Measurements from ENCODE around the gene FIP1L1. TPM values are rescaled to one million over a fixed set of nuclear protein-coding genes. Genes with fewer than 3 reads are reported as not detected.

FIP1L1 gene
- total RNA-seq, 5 donors from 2014 or later (not counting 1 experiment from before 2014, with no cell fraction given): 63.6 to 72.3 (median 69.7) TPM

- H3K27me3 ChIP-seq (replicated peaks in 1 of 2; ENCODE audit: control insufficient read depth in 2 of 2, extremely low read depth in 1 of 2, insufficient read depth in 2 of 2, low read length in 1 of 2): no peaks in the 10 kb centered on the region
- peaks cover 0 to 56% of the 10 kb centered on the region in 2 donors for H3K36me3 ChIP-seq (ENCODE audit: control insufficient read depth in 2 of 2, extremely low read depth in 1 of 2, insufficient read depth in 1 of 2, low read length in 1 of 2)
- no peaks in the 10 kb centered on the region for H3K27me3 Mint-ChIP-seq
- H3K27ac Mint-ChIP-seq: no peak overlapping the region
- H3K9me3 ChIP-seq: no peaks in the 10 kb centered on the region
- POLR2A ChIA-PET: no interaction called here
- no peaks in the 10 kb centered on the region for H3K9me3 Mint-ChIP-seq
- no peak overlapping the region for H3K27ac ChIP-seq (ENCODE audit: low read length)
- no peak overlapping the region for H3K4me3 ChIP-seq (ENCODE audit: control insufficient read depth in 1 of 2, extremely low read depth in 1 of 2, low read length in 1 of 2)
- H3K4me1 Mint-ChIP-seq: no peaks in the 10 kb centered on the region
- CTCF ChIA-PET: no interaction called here
- no peak overlapping the region for H3K4me3 Mint-ChIP-seq
- DNase-seq: no peak
- no peak for ATAC-seq (replicated peaks in 1 of 4)
- peaks cover 61% of the 10 kb centered on the region for H3K36me3 Mint-ChIP-seq
- no peaks in the 10 kb centered on the region for H3K4me1 ChIP-seq (ENCODE audit: control insufficient read depth in 1 of 2, extremely low read depth in 1 of 2, insufficient read depth in 2 of 2, low read length in 2 of 2)
- WGBS (ENCODE audit: insufficient coverage): 100% methylated on average over 1 of the region's 3 CpGs
Measured at GRCh38 chr4:53455766-53456165, 78.3 kb downstream of the FIP1L1 start.

- no peaks in the 10 kb centered on the region for H3K9me3 ChIP-seq
- no peaks in the 10 kb centered on the region for H3K4me1 ChIP-seq (ENCODE audit: control insufficient read depth in 1 of 2, extremely low read depth in 1 of 2, insufficient read depth in 2 of 2, low read length in 2 of 2)
- Mint-ChIP-seq H3K4me3 (no peak overlapping the region), H3K9me3 (no peaks in the 10 kb centered on the region), H3K4me1 (no peaks in the 10 kb centered on the region), H3K27ac (no peak overlapping the region), H3K36me3 (peaks cover 61% of the 10 kb centered on the region), H3K27me3 (no peaks in the 10 kb centered on the region)
- CTCF ChIA-PET: no interaction called here
- H3K27me3 ChIP-seq (replicated peaks in 1 of 2; ENCODE audit: control insufficient read depth in 2 of 2, extremely low read depth in 1 of 2, insufficient read depth in 2 of 2, low read length in 1 of 2): no peaks in the 10 kb centered on the region
- POLR2A ChIA-PET: no interaction called here
- H3K36me3 ChIP-seq (ENCODE audit: control insufficient read depth in 2 of 2, extremely low read depth in 1 of 2, insufficient read depth in 1 of 2, low read length in 1 of 2): peaks cover 0 to 60% of the 10 kb centered on the region in 2 donors
- no peak for DNase-seq
- no peak overlapping the region for H3K4me3 ChIP-seq (ENCODE audit: control insufficient read depth in 1 of 2, extremely low read depth in 1 of 2, low read length in 1 of 2)
- ATAC-seq (replicated peaks in 1 of 4): no peak
- no peak overlapping the region for H3K27ac ChIP-seq (ENCODE audit: low read length)
Measured at GRCh38 chr4:53456178-53456577, 78.7 kb downstream of the FIP1L1 start.

GRCh38 chr4:53459548-53459947 lies 82.1 kb downstream of the FIP1L1 start:
- CTCF ChIA-PET: no interaction called here

GRCh38 chr4:53461244-53461643 lies 83.8 kb downstream of the FIP1L1 start:
- Histone ChIP-seq H3K9me3 (no peaks in the 10 kb centered on the region), H3K27ac (ENCODE audit: low read length) (no peak overlapping the region), H3K4me1 (ENCODE audit: control insufficient read depth in 1 of 2, extremely low read depth in 1 of 2, insufficient read depth in 2 of 2, low read length in 2 of 2) (no peaks in the 10 kb centered on the region), H3K36me3 (ENCODE audit: control insufficient read depth in 2 of 2, extremely low read depth in 1 of 2, insufficient read depth in 1 of 2, low read length in 1 of 2) (peaks cover 0 to 30% of the 10 kb centered on the region in 2 donors), H3K27me3 (replicated peaks in 1 of 2; ENCODE audit: control insufficient read depth in 2 of 2, extremely low read depth in 1 of 2, insufficient read depth in 2 of 2, low read length in 1 of 2) (no peaks in the 10 kb centered on the region), H3K4me3 (ENCODE audit: control insufficient read depth in 1 of 2, extremely low read depth in 1 of 2, low read length in 1 of 2) (no peak overlapping the region)
- Mint-ChIP-seq H3K9me3 (no peaks in the 10 kb centered on the region), H3K27ac (no peak overlapping the region), H3K4me1 (no peaks in the 10 kb centered on the region), H3K27me3 (no peaks in the 10 kb centered on the region), H3K4me3 (no peak overlapping the region), H3K36me3 (peaks cover 45% of the 10 kb centered on the region)
- ChIA-PET POLR2A (interaction anchor here in 1 of 2 donors (0.5 kb wide), 1 partner anchor 10 kb away, joined by 4 read pairs; no protein-coding TSS in a partner anchor), CTCF (no interaction called here)
- DNase-seq (no peak), ATAC-seq (replicated peaks in 1 of 4) (no peak)
- no CpG with 5 or more reads among the region's 2 CpGs for WGBS (ENCODE audit: insufficient coverage)

More at GRCh38 chr4:53459548-53459947, 82.1 kb downstream of the FIP1L1 start:
- Histone ChIP-seq H3K9me3 (no peaks in the 10 kb centered on the region), H3K36me3 (ENCODE audit: control insufficient read depth in 2 of 2, extremely low read depth in 1 of 2, insufficient read depth in 1 of 2, low read length in 1 of 2) (peaks cover 0 to 47% of the 10 kb centered on the region in 2 donors), H3K4me3 (ENCODE audit: control insufficient read depth in 1 of 2, extremely low read depth in 1 of 2, low read length in 1 of 2) (no peak overlapping the region), H3K4me1 (ENCODE audit: control insufficient read depth in 1 of 2, extremely low read depth in 1 of 2, insufficient read depth in 2 of 2, low read length in 2 of 2) (no peaks in the 10 kb centered on the region), H3K27me3 (replicated peaks in 1 of 2; ENCODE audit: control insufficient read depth in 2 of 2, extremely low read depth in 1 of 2, insufficient read depth in 2 of 2, low read length in 1 of 2) (no peaks in the 10 kb centered on the region), H3K27ac (ENCODE audit: low read length) (no peak overlapping the region)
- DNase-seq (no peak), ATAC-seq (replicated peaks in 1 of 4) (no peak)
- H3K4me3 Mint-ChIP-seq: no peak overlapping the region
- no peaks in the 10 kb centered on the region for H3K27me3 Mint-ChIP-seq
- H3K4me1 Mint-ChIP-seq: no peaks in the 10 kb centered on the region
- H3K27ac Mint-ChIP-seq: no peak overlapping the region
- POLR2A ChIA-PET: no interaction called here
- no peaks in the 10 kb centered on the region for H3K9me3 Mint-ChIP-seq
- H3K36me3 Mint-ChIP-seq: peaks cover 59% of the 10 kb centered on the region

GRCh38 chr4:53463340-53463739 lies 85.9 kb downstream of the FIP1L1 start:
- H3K4me3 Mint-ChIP-seq: no peak overlapping the region
- H3K36me3 Mint-ChIP-seq: peaks cover 43% of the 10 kb centered on the region
- no peaks in the 10 kb centered on the region for H3K27me3 Mint-ChIP-seq
- Histone ChIP-seq H3K27ac (ENCODE audit: low read length) (no peak overlapping the region), H3K9me3 (no peaks in the 10 kb centered on the region), H3K4me3 (ENCODE audit: control insufficient read depth in 1 of 2, extremely low read depth in 1 of 2, low read length in 1 of 2) (no peak overlapping the region), H3K4me1 (ENCODE audit: control insufficient read depth in 1 of 2, extremely low read depth in 1 of 2, insufficient read depth in 2 of 2, low read length in 2 of 2) (no peaks in the 10 kb centered on the region), H3K36me3 (ENCODE audit: control insufficient read depth in 2 of 2, extremely low read depth in 1 of 2, insufficient read depth in 1 of 2, low read length in 1 of 2) (peaks cover 0 to 26% of the 10 kb centered on the region in 2 donors), H3K27me3 (replicated peaks in 1 of 2; ENCODE audit: control insufficient read depth in 2 of 2, extremely low read depth in 1 of 2, insufficient read depth in 2 of 2, low read length in 1 of 2) (peaks cover 0 to 3% of the 10 kb centered on the region in 2 experiments)
- no peak for DNase-seq
- CTCF ChIA-PET: no interaction called here
- no CpG with 5 or more reads among the region's 5 CpGs for WGBS (ENCODE audit: insufficient coverage)
- peaks cover 8 to 11% (median 11%) of the 10 kb centered on the region in 3 donors for H3K9me3 Mint-ChIP-seq
- POLR2A ChIA-PET: no interaction called here
- H3K27ac Mint-ChIP-seq: no peak overlapping the region
- ATAC-seq (replicated peaks in 1 of 4): no peak
- no peaks in the 10 kb centered on the region for H3K4me1 Mint-ChIP-seq

GRCh38 chr4:53465281-53465680 lies 87.8 kb downstream of the FIP1L1 start:
- 100% methylated on average over 1 of the region's 2 CpGs for WGBS (ENCODE audit: insufficient coverage)
- Mint-ChIP-seq H3K27me3 (no peaks in the 10 kb centered on the region), H3K4me3 (no peak overlapping the region), H3K9me3 (peaks cover 8 to 22% (median 19%) of the 10 kb centered on the region in 3 donors), H3K36me3 (peaks cover 30% of the 10 kb centered on the region), H3K4me1 (no peaks in the 10 kb centered on the region), H3K27ac (no peak overlapping the region)
- POLR2A ChIA-PET: no interaction called here
- ATAC-seq (replicated peaks in 1 of 4) (no peak), DNase-seq (no peak)
- H3K9me3 ChIP-seq: no peaks in the 10 kb centered on the region
- H3K27ac ChIP-seq (ENCODE audit: low read length): no peak overlapping the region
- CTCF ChIA-PET: no interaction called here
- peaks cover 0 to 3% of the 10 kb centered on the region in 2 experiments for H3K27me3 ChIP-seq (replicated peaks in 1 of 2; ENCODE audit: control insufficient read depth in 2 of 2, extremely low read depth in 1 of 2, insufficient read depth in 2 of 2, low read length in 1 of 2)
- H3K4me3 ChIP-seq (ENCODE audit: control insufficient read depth in 1 of 2, extremely low read depth in 1 of 2, low read length in 1 of 2): no peak overlapping the region
- peaks cover 0 to 17% of the 10 kb centered on the region in 2 donors for H3K36me3 ChIP-seq (ENCODE audit: control insufficient read depth in 2 of 2, extremely low read depth in 1 of 2, insufficient read depth in 1 of 2, low read length in 1 of 2)
- no peaks in the 10 kb centered on the region for H3K4me1 ChIP-seq (ENCODE audit: control insufficient read depth in 1 of 2, extremely low read depth in 1 of 2, insufficient read depth in 2 of 2, low read length in 2 of 2)

- no peak for ATAC-seq (replicated peaks in 1 of 4)
- H3K36me3 Mint-ChIP-seq: peaks cover 27% of the 10 kb centered on the region
- ChIA-PET POLR2A (no interaction called here), CTCF (no interaction called here)
- H3K9me3 Mint-ChIP-seq: peaks cover 8 to 22% (median 19%) of the 10 kb centered on the region in 3 donors
- H3K27me3 Mint-ChIP-seq: no peaks in the 10 kb centered on the region
- Histone ChIP-seq H3K27ac (ENCODE audit: low read length) (no peak overlapping the region), H3K36me3 (ENCODE audit: control insufficient read depth in 2 of 2, extremely low read depth in 1 of 2, insufficient read depth in 1 of 2, low read length in 1 of 2) (peaks cover 0 to 14% of the 10 kb centered on the region in 2 donors), H3K27me3 (replicated peaks in 1 of 2; ENCODE audit: control insufficient read depth in 2 of 2, extremely low read depth in 1 of 2, insufficient read depth in 2 of 2, low read length in 1 of 2) (peaks cover 0 to 3% of the 10 kb centered on the region in 2 experiments), H3K4me1 (ENCODE audit: control insufficient read depth in 1 of 2, extremely low read depth in 1 of 2, insufficient read depth in 2 of 2, low read length in 2 of 2) (no peaks in the 10 kb centered on the region), H3K4me3 (ENCODE audit: control insufficient read depth in 1 of 2, extremely low read depth in 1 of 2, low read length in 1 of 2) (no peak overlapping the region), H3K9me3 (no peaks in the 10 kb centered on the region)
- DNase-seq: no peak
- H3K4me3 Mint-ChIP-seq: no peak overlapping the region
- no peaks in the 10 kb centered on the region for H3K4me1 Mint-ChIP-seq
- no peak overlapping the region for H3K27ac Mint-ChIP-seq
Measured at GRCh38 chr4:53465891-53466290, 88.5 kb downstream of the FIP1L1 start.

Data from T-cell (primary cell).